ENCODE data around the gene CDYL2.

CDYL2 gene

DNA sequence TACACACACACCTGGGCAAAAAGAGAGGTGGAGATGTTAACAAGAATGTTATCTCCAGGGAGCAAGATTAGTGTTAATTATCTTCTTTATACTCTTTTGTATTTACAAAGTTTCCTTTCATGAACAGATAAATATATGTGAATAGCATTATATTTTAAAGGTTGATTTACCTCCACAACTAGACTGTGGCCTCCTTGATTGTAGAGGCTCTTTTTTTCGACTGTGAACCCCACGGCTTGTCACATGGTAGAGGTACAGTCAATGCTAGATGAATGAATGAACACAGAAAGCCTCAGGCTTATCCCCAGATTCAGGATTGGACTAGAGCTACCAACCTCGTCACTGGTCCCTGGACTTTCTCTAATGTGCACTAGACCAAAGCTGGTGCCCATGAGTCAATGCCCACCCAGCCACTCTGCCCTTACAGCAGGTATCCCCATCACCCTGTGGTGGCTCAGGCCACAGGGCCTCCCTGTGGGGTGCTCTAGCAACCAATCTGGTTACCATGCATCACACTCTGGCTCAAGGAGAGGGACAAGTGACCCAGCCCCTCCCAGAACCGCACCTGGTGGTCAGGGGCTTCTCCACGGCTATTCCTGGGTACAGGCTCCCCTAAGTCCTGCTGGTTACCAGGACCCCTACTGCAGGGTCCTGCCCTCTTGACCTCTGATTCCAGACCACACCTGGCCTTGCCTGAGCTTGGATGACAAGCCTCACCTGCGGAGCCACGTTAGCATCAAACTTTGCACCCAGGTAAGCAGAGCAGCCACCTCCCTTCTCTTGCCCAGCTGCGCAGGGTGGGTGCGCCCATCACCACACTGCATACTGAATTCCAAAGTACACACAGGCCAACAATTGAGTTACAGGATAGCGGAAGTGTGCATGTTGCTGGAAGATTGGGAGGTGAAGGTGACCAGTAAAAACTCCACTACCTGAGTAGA is 101.0 kb downstream of the CDYL2 start:
- no peak for DNase-seq

GRCh38 chr16:80702696-80703095 is 101.7 kb downstream of the CDYL2 start:
- no peak for DNase-seq

DNA sequence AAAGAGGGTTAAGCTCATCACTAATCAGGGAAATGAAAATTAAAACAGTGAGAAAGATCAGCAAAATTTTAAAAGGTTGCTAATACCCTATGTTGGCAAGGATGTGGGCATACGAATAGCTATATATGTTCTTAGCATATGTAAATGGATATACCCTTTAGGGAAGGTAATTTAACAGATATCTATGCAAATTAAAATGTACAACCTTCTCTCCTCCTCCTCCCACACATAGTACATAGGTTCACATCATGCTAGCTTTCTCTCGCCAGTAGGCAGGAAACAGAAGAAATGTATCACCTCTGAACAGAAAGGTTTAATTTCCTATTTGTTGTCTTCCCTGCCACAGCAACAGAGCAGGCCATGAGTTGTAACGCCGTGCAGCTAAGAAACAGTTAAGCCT is 103.8 kb downstream of the CDYL2 start:
- DNase-seq: no peak

GRCh38 chr16:80695020-80695419 is 109.4 kb downstream of the CDYL2 start:
- no peak for DNase-seq

GRCh38 chr16:80693553-80693952 is 110.8 kb downstream of the CDYL2 start:
- DNase-seq: peak; percentile 28 to 34

GRCh38 chr16:80692270-80692669 is 112.1 kb downstream of the CDYL2 start:
- DNase-seq: no peak

- no peak for DNase-seq
Observed at GRCh38 chr16:80691111-80691741, 113.2 kb downstream of the CDYL2 start.

GRCh38 chr16:80689487-80689886 is 114.9 kb downstream of the CDYL2 start:
- no peak for DNase-seq

DNA sequence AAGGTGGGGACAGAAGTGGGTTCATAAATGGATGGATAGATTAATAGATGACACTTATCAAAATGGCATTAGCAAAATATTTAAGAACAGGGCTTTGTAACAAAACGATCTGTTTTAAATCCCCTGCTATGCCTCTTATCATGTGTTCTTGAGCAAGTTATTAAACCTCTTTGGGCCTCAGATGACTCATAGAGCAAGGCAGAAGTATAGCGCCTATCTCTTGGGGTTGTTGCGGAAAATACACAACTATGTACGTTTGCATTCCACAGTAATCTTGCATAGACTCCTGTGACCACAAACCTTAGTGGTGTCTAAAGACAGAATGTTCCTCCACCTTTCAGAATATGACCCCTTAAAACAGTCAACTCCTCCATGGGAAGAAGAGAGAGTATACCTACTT is 116.8 kb downstream of the CDYL2 start:
- no peak for DNase-seq

DNA sequence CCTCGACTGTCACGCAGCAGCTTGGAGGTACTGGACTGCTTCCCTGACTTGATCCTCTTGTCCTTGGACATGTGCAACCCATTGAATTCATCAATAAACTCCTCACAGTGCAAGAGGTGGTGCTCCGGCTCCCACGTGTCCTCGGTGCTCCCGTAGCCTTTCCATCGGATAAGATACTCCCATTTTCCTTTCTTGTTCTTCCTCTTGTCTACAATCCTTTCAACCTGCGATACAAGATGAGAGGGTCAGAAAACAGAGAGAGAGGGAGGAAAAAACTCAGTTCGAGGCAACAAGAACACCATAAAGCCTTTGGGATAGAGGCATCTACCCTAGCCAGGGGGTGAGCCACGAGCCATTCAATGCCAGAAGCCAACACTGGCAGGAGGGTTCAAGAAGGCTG is 119.5 kb downstream of the CDYL2 start:
- DNase-seq: no peak

GRCh38 chr16:80684136-80684765 is 120.1 kb downstream of the CDYL2 start:
- no peak for DNase-seq

GRCh38 chr16:80683646-80684045 is 120.8 kb downstream of the CDYL2 start:
- no peak for DNase-seq

DNA sequence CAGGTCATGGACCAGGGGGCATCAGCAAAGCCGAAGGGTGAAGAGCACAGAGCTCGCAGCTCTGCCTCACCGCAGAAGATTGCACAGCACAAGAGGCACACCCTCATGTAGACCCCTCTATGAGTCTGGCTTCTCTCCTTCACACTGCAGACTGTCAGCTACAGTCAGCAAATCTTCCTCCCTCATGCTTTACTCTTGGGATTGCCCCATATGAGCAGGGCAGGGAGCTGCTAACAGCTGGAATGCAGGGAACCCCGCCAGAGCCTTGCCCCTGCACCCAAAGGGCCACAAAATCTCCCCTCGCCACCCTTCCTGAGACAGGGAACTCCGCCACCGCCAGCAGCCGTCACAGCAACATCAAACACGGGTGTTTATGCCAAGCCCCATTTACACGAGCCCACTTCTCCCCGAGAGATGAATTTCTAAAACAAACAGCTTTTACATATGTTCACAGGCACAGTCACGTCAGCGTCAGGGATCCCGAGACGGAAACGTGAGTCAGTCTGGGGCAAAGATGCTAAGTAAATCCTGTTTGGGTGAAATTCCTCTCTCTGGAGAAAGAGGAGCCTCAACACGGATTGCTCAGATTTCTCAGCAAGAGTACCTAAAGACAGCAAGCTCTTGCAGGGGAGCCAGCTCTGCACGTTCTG is 121.9 kb downstream of the CDYL2 start:
- DNase-seq: no peak

GRCh38 chr16:80681436-80681835 is 123.0 kb downstream of the CDYL2 start:
- no peak for DNase-seq

DNA sequence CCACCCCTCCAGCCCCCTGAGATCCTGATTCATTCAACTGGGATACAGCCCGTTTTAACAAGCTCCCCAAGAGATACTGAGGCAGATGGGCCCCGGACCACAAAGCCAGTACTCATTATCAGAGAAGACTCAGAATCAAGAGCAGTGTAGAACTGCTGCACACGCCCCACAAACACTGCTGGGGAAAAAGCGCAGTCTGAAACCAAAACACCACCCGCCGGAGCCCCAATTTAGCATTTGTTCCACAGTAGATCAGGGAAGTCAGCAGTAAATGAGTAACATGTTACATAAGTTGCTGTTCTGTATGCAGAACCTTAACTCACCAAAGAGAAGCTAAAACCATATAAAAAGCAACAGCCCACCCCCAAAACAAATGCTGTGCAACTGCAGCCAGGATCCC is 123.6 kb downstream of the CDYL2 start:
- no peak for DNase-seq

DNA sequence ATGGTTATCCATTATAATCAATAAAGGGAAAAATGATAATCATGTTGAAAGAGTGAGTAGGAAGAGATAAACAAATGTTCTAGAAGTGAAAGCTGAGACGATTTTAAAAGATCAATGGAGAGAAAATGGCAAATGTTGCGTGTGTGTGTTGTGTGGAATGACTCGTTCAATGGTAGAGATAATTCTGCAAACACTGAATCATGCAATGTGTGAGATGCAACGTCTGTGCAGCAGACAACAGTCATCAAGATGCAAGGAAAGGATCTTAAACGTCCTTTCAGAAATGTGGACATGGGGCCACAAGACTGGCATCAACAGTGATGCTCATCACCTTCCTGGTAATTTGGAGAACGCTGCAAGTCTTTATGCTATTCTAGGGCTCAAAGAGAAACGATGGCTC is 124.4 kb downstream of the CDYL2 start:
- DNase-seq: no peak

GRCh38 chr16:80674884-80675283 is 129.5 kb downstream of the CDYL2 start:
- no peak for DNase-seq

DNA sequence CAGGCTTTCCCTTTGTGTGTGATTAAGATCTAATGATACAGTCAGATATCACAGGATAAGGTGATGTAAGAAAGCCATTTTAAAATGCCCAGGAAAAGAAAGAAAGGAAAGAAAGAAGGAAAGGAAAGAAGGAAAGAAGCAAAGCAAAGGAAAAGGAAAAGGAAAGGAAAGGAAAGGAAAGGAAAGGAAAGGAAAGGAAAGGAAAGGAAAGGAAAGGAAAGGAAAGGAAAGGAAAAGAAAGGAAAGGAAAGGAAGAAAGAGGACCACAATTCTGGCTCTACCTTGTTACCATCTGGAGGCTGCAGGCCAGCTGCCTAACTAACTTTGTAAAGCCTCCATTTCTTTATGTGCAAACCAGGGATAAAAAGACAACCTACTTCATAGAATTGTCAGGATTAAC is 132.0 kb downstream of the CDYL2 start:
- no peak for DNase-seq

GRCh38 chr16:80671281-80671849 is 133.0 kb downstream of the CDYL2 start:
- DNase-seq: no peak

DNA sequence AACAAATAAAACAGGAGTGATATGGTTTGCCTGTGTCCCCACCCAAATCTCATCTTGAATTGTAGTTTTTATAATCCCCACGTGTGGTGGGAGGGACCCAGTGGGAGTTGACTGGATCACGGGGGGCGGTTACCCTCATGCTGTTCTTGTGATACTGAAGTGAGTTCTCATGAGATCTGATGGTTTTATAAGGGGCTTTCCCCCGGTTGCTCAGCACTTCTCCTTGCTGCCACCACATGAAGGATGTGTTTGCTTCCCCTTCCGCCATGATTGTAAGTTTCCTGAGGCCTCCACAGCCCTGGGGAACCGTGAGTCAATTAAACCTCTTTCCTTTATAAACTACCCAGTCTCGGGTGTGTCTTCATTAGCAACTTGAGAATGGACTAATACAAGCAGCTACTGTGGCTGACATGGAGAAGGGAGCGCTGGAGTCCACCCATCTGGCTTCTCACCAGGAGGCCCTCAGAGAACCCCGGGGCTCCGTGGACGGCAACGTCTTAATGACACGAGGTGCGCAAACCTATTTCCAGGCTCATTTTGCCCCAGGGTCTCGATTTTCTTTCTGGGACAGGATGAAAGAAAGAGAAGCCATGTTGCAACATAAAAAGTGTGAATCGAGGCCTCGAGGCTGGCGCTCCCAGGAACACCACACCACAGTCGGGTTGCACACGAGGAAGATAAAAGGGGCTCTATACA is 134.1 kb downstream of the CDYL2 start:
- peak; percentile 31 to 44 for DNase-seq

DNA sequence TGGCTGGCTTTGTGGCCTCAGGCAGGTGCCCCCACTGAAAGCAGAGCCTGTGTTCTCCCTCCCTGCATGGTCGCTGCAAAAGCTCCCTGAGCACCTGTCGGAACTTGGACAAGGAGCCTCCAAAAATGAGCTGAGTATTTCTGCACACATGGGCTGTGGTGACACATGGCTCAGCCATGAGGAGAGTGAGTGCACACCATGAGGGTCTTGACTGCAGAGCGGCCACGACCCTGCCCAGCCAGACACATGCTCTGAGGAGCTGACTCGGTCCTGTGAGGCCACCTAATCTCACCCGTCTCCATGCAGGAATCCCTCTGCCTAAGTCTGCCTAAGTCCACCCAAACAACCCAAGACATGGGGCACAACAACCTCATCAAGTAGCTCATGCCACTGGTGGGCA is 134.7 kb downstream of the CDYL2 start:
- no peak for DNase-seq

- no peak for DNase-seq
Observed at GRCh38 chr16:80667925-80668324, 136.5 kb downstream of the CDYL2 start.

DNA sequence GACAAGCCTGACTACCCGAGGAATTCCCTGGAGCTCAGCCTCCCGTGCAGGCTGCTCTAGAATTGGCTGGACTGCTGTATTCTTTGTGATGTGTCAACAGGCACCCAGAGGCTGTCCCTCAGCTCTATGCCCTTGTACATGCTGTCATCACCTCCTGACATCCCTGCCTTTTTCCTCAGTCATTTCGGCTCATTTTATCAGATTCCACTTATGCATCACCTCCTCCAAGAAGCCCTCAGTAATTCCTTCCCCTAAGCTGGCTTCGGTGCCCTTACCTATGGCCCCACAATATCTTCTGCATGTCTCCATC is 137.2 kb downstream of the CDYL2 start:
- DNase-seq: no peak
